Left ventricle myocardium superior (tissue), 1 donor: Measurements from ENCODE around the gene MDK. TPM values are rescaled to one million over a fixed set of nuclear protein-coding genes. Genes with fewer than 3 reads are reported as not detected.

ENCODE experiments used
- ATAC-seq: fragments of 200-7000 bp; cut with Tn5 transposase; one replicate; pipeline ENCODE4 v1.9.1; 2020; ENCODE audit warnings: mild to moderate bottlenecking, moderate library complexity
- DNase-seq: peaks from one replicate; pipeline ENCODE4 v3.0.0-alpha.2; 2020
- intact Hi-C: fragments of 100-400 bp; cut with micrococcal nuclease; formaldehyde crosslinking; loops from one replicate; pipeline ENCODE4 v1.11.0; 2022
- total RNA-seq: library from RNA; stranded (reverse); fragmentation: NEBNext Ultra II Directional; extraction: Animal tissue kit (Norgen Biotek cat#: 25700); gene quantifications from one replicate; pipeline ENCODE4 v1.2.1, GENCODE V29; 2021
- donor health status: DM: no; HTN: yes; CAD: no; lungs with severe emphysema.

The MDK gene
- total RNA-seq, 1 donor from 2014 or later, result 5.7 TPM

GRCh38 chr11:46346886-46347636 lies 34.4 kb upstream of the MDK start, which contains the start of gene DGKZ:
Gene DGKZ, plus strand, starts transcription at chr11:46347463. Its CDS starts 197 bp downstream, at chr11:46347660.
- peak; percentile 81 for ATAC-seq
- peak; percentile 93 for DNase-seq
- intact Hi-C loops, result no loop called here

- peak; percentile 50 for DNase-seq
- intact Hi-C loops, result no loop called here
- peak; percentile 0 for ATAC-seq
These were observed 33.7 kb upstream of the MDK start for GRCh38 chr11:46347637-46348311.

- intact Hi-C loops, result no loop called here
- ATAC-seq (no peak), DNase-seq (peak; percentile 42)
These were observed 32.7 kb upstream of the MDK start for GRCh38 chr11:46348566-46349401.

- intact Hi-C loops, result no loop called here
- no peak for ATAC-seq
These were observed 30.8 kb upstream of the MDK start for GRCh38 chr11:46350695-46351094.

GRCh38 chr11:46351148-46351547 lies 30.3 kb upstream of the MDK start:
- ATAC-seq (no peak), DNase-seq (peak; percentile 26)
- intact Hi-C loops, result no loop called here

More at GRCh38 chr11:46350695-46351094, 30.8 kb upstream of the MDK start:
- no peak for DNase-seq

GRCh38 chr11:46351606-46352005 lies 29.9 kb upstream of the MDK start:
- DNase-seq (no peak), ATAC-seq (peak; percentile 6)
- intact Hi-C loops, result no loop called here

GRCh38 chr11:46352063-46352841 lies 29.2 kb upstream of the MDK start:
- intact Hi-C loops, result no loop called here
- DNase-seq (peak; percentile 73), ATAC-seq (peak; percentile 27)

GRCh38 chr11:46353698-46354097 lies 27.8 kb upstream of the MDK start:
- ATAC-seq (no peak), DNase-seq (no peak)
- intact Hi-C loops, result no loop called here

- intact Hi-C loops, result no loop called here
- DNase-seq (no peak), ATAC-seq (no peak)
These were observed 24.5 kb upstream of the MDK start for GRCh38 chr11:46356924-46357482.

- no peak for DNase-seq
- intact Hi-C loops, result no loop called here
- ATAC-seq, result no peak
These were observed 24.0 kb upstream of the MDK start for GRCh38 chr11:46357483-46357936.

- intact Hi-C loops, result no loop called here
- ATAC-seq (no peak), DNase-seq (no peak)
These were observed 21.5 kb upstream of the MDK start for GRCh38 chr11:46359953-46360352.

GRCh38 chr11:46360878-46361277 lies 20.6 kb upstream of the MDK start:
- ATAC-seq (no peak), DNase-seq (no peak)
- intact Hi-C loops, result no loop called here

GRCh38 chr11:46361283-46362155 lies 19.9 kb upstream of the MDK start:
- intact Hi-C loops, result no loop called here
- DNase-seq (peak; percentile 81), ATAC-seq (peak; percentile 79)

- intact Hi-C loops, result no loop called here
- peak; percentile 1 for ATAC-seq
These were observed 19.1 kb upstream of the MDK start for GRCh38 chr11:46362156-46363030.

GRCh38 chr11:46363031-46363407 lies 18.4 kb upstream of the MDK start:
- ATAC-seq, result peak; percentile 52
- DNase-seq, result peak; percentile 71
- intact Hi-C loops, result no loop called here

More at GRCh38 chr11:46362156-46363030, 19.1 kb upstream of the MDK start:
- DNase-seq, result no peak

GRCh38 chr11:46363455-46364005 lies 17.9 kb upstream of the MDK start:
- peak; percentile 61 for ATAC-seq
- DNase-seq, result peak; percentile 75
- intact Hi-C loops, result no loop called here
